DOHH2 (cell line): ENCODE measurements around the gene SV2C.

Experiments used
- EZH2phosphoT487 ChIP-seq: fragments of 200-600 bp; sonication (generic); IDR thresholded peaks from 2 replicates; pipeline ENCODE4 v1.6.1; 2017; ENCODE audit warnings: borderline replicate concordance, mild to moderate bottlenecking, antibody characterized with exemption, low read length, moderate library complexity, mixed read lengths
- TF ChIP-seq, protein P1 (sequence below): fragments of 200-600 bp; sonication (generic); IDR thresholded peaks from one replicate; pipeline ENCODE4 v1.5.1; 2014; ENCODE audit warnings: antibody characterized with exemption, mild to moderate bottlenecking, low read depth, low read length; ENCODE audit not compliant: poor library complexity, severe bottlenecking

DNA sequence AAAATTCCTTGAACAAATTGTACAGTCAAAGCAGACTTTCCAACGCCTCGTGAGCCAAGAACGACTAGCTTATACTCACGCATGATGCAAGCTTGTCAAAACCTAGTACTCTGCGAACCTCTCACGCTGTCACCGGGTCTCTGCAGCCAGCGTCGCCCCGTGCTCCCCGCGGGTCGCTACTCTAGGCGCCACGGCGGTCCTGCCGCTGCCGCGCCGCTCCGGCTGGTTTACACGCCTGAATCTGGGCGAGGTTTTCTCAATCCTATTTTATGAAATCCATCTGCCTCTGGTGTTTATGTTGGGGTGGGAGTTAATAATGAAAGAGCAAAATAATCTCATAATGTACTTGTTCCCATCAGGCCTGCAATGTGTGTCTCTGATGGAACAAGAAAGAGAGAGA, 90.9 kb downstream of the SV2C start:
- no peak for TF ChIP-seq EZH2phosphoT487
- TF ChIP-seq, protein P1, sequence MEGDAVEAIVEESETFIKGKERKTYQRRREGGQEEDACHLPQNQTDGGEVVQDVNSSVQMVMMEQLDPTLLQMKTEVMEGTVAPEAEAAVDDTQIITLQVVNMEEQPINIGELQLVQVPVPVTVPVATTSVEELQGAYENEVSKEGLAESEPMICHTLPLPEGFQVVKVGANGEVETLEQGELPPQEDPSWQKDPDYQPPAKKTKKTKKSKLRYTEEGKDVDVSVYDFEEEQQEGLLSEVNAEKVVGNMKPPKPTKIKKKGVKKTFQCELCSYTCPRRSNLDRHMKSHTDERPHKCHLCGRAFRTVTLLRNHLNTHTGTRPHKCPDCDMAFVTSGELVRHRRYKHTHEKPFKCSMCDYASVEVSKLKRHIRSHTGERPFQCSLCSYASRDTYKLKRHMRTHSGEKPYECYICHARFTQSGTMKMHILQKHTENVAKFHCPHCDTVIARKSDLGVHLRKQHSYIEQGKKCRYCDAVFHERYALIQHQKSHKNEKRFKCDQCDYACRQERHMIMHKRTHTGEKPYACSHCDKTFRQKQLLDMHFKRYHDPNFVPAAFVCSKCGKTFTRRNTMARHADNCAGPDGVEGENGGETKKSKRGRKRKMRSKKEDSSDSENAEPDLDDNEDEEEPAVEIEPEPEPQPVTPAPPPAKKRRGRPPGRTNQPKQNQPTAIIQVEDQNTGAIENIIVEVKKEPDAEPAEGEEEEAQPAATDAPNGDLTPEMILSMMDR, result no peak
